ACC112 (cell line): ENCODE data around the gene ATXN1.

ENCODE experiments used
- H2AFZ ChIP-seq: fragments of 200-600 bp; sonication (generic); one replicate; pipeline ENCODE4 v1.6.0; 2017; ENCODE audit warnings: antibody characterized with exemption, low read length; ENCODE audit not compliant: unreplicated experiment
- H3K27ac ChIP-seq: fragments of 200-600 bp; sonication (generic); 2 replicates; pipeline ENCODE4 v1.5.1; 2014; ENCODE audit warnings: low read depth, mild to moderate bottlenecking, antibody characterized with exemption, low read length, moderate library complexity
- H3K27me3 ChIP-seq: fragments of 200-600 bp; sonication (generic); 2 replicates; pipeline ENCODE4 v1.6.1; 2014; ENCODE audit warnings: mild to moderate bottlenecking, antibody characterized with exemption, low read length, moderate library complexity, mixed read lengths; ENCODE audit not compliant: insufficient read depth
- H3K36me3 ChIP-seq: fragments of 200-600 bp; sonication (generic); 2 replicates; pipeline ENCODE4 v1.6.1; 2016; ENCODE audit warnings: mild to moderate bottlenecking, antibody characterized with exemption, low read length, moderate library complexity, mixed read lengths; ENCODE audit not compliant: insufficient read depth
- H3K4me1 ChIP-seq: fragments of 200-600 bp; sonication (generic); one replicate; pipeline ENCODE4 v1.6.1; 2016; ENCODE audit warnings: low read length, mixed read lengths; ENCODE audit not compliant: insufficient read depth, unreplicated experiment, control insufficient read depth
- H3K4me3 ChIP-seq: fragments of 200-600 bp; sonication (generic); 2 replicates; pipeline ENCODE4 v1.5.1; 2014; ENCODE audit warnings: mild to moderate bottlenecking, low read depth, low read length
- H3K79me2 ChIP-seq: fragments of 200-600 bp; sonication (generic); one replicate; pipeline ENCODE4 v1.6.0; 2016; ENCODE audit warnings: low read length; ENCODE audit not compliant: control insufficient read depth, unreplicated experiment, insufficient read depth

ATXN1 gene

DNA sequence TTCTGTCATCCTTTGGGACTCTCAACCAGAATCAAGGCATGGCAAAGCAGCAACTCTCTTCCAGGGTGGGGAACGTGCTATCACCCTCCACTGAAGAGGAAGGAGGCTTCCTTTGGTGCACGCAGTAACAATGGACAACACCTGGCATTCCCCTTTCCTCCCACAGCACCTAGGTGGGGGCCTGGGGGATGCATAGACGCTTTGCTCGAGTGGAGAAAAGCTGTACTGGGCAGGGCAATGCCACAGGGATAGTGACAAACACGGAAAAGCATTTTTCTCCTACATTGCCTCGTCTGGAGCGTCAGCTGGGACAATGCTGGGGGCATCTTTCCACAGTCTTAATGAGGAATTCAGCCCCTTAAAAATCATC, 439.9 kb downstream of the ATXN1 start:
- Histone ChIP-seq H3K27me3 (no peaks in the 10 kb centered on the region), H3K36me3 (peaks cover under 1% of the 10 kb centered on the region; the same call in 1 of the 2 replicates), H3K4me1 (peaks cover 46% of the 10 kb centered on the region), H2AFZ (no peak overlapping the region), H3K79me2 (no peaks in the 10 kb centered on the region), H3K27ac (no peak overlapping the region), H3K4me3 (no peak overlapping the region)

DNA sequence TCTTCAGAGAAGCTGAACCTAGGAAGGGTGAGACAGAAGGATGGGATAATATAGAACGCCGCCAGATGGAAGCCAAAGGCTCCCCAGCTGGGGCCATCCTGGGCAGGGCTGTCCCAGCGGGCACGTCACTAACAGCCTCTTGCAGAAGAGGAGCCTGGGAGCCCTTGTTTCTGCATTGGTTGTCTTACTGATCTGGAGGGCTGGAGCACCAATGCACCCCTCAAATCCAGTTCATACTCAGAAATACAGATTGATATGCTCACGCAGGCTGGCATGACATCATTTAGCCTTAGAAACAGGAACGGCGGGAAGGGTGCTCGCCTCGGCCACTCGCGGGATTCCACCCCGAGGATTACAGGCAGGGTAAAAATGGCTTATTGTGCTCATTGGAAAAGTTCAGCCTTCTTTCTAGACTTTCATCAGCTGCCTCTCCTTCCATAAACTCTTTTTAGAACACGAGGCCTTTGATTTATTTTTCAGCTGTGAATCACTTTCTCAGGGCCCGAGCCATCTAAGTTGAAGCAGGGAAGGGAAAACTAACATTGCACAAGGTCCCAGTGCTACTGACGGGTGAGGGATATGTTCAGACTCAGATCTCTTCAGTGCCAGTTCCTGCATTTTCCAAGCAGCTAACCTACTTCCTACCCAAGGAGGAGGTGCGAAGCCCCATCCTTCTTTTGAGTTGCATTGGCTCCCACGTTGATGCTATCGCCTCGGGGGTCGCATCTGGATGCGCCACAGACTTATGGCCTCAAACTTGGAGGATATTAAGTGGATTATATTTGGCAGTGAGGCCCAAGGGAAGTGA, 440.5 kb downstream of the ATXN1 start:
- Histone ChIP-seq H3K27me3 (no peaks in the 10 kb centered on the region), H3K79me2 (no peaks in the 10 kb centered on the region), H2AFZ (no peak overlapping the region), H3K4me3 (peak overlapping the region; percentile 59), H3K36me3 (no peaks in the 10 kb centered on the region), H3K27ac (peak overlapping the region; percentile 84), H3K4me1 (peaks cover 46% of the 10 kb centered on the region)

DNA sequence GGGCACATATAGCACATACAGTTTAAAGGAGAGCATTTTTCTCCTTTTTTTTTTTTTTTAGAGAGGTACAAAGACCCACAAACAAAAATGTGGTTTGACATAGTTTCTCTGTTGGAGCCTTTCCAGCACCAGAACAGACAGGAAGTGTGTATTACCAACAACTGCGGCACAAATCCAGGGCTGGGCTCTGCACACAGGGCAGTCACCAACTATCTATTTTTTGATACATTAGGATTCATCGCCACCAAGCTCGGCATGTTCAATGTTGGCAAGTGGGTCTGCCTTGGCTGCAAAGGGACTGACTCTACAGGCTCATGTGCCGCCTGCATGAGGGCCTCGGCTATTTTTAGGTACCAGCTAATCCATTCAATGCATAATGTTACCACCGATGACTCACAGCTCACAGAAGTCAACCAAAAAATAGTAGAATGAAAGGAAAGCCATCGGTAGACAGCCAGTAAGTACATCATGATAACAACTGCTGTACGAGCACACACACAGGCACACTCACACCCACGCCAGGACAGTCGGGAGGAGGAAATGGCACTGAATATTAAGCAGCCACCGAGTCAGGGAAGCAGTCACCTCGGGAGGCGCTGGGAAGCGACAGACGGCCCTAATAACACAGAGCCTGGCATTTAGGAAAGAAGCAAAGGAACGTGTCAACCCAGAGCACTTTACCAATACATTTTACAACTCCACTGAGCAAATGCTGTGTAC, 441.3 kb downstream of the ATXN1 start:
- Histone ChIP-seq H3K27ac (peak overlapping the region; percentile 84), H2AFZ (no peak overlapping the region), H3K27me3 (no peaks in the 10 kb centered on the region), H3K4me3 (peak overlapping the region; percentile 59), H3K4me1 (peaks cover 46% of the 10 kb centered on the region), H3K79me2 (no peaks in the 10 kb centered on the region), H3K36me3 (no peaks in the 10 kb centered on the region)

DNA sequence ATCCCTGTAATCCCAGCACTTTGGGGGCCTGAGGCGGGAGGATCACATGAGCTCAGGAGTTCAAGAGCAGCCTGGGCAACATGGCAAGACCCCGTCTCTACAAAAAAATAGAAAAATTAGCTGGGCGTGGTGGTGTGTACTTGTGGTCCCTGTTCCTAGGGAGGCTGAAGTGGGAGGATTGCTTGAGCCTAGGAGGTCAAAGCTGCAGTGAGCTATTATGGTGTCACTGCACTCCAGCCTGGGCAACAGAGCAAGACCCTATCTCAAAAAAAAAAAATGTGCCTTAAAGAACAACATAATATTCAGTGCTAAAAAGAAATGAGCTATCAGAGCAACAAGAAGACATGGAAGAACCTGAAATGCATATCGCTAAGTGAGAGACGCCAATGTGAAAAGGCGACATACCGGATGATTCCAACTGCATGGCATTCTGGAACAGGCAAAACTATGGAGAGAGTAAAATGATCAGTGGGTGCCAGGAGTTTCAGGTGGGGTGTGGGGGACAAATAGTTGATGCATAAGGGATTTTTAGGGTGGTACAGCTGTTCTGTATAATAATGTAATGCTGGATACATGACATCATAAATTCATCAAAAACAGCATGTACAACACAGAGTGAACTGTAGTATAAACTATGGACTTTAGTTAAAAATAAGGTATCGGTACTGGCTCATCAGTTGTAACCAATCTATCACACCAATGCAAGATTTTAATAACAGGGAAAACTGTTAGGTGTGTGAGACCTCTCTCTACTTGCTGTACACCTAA, 442.1 kb downstream of the ATXN1 start:
- no peaks in the 10 kb centered on the region for H3K27me3 ChIP-seq
- H2AFZ ChIP-seq: no peak overlapping the region
- H3K36me3 ChIP-seq: no peaks in the 10 kb centered on the region
- H3K4me3 ChIP-seq: peak overlapping the region; percentile 59; the same call in 1 of the 2 replicates
- peak overlapping the region; percentile 84 for H3K27ac ChIP-seq
- H3K4me1 ChIP-seq: peaks cover 46% of the 10 kb centered on the region
- H3K79me2 ChIP-seq: no peaks in the 10 kb centered on the region

DNA sequence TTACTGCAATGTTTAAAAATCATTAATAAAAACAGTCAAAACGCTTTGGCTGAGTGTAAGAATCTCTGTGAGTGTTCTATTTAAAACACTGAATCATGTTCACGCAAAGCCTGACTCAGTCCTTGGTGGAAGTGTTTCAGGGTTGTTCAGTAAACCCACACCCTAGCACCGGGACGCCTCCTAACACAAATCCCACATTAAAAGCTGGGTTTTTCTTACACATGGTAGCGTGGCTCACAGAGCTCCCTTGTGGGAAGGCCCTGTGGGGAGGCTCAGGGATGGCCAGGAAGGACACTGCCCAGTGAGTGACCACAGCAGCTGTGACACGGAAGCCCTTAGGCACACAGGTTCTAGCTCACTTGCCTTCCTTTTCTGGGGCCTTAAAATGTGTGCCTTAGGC, 442.7 kb downstream of the ATXN1 start:
- Histone ChIP-seq H3K27ac (peak overlapping the region; percentile 84), H3K79me2 (no peaks in the 10 kb centered on the region), H3K36me3 (no peaks in the 10 kb centered on the region), H3K4me1 (peaks cover 46% of the 10 kb centered on the region), H3K4me3 (no peak overlapping the region), H2AFZ (peak overlapping the region; percentile 57), H3K27me3 (no peaks in the 10 kb centered on the region)

DNA sequence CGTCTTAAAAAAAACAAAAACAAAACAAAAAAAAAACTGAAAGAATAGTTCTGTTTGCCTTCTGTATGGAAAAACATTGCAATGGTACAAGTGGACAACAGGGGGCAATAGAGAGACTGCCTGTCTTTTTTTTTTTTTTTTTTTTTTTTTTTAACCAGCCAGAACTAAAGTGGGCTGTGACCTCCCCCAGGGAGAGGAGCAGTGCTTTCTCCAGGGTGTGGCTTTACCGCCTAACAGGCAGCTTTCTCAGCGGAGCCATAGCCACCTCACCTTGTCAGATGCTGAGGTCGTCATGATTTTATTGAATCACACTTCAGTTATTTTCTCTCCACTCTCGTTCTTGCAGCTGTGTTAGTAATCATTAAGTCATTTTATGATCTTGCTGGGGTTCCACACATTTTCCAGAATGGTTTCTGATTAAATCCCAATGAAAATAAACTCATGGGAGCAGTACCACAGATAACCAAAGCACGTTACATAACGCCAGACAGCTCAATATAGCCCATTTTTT, 444.5 kb downstream of the ATXN1 start:
- Histone ChIP-seq H3K27me3 (no peaks in the 10 kb centered on the region), H3K27ac (peak overlapping the region; percentile 61), H3K4me1 (peaks cover 46% of the 10 kb centered on the region), H3K36me3 (no peaks in the 10 kb centered on the region), H2AFZ (peak overlapping the region; percentile 81), H3K79me2 (no peaks in the 10 kb centered on the region), H3K4me3 (no peak overlapping the region)

DNA sequence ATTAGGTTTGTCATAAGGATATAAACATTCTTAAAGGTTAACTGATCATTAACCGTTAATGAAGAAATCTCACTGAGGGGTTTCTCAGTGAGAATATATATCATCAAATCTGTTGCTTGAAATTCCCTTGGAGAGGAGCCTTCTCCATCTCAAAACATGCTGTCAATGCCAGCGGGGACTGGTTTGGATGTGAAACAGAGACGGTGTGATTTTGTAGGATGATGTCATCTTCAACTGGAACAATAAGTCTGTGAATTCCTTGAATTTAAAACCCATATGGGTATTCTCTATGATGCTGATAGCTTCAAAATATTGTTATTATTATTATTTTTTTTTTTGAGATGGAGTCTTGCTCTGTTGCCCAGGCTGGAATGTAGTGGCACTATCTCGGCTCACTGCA, 447.0 kb downstream of the ATXN1 start:
- no peak overlapping the region for H2AFZ ChIP-seq
- no peak overlapping the region for H3K27ac ChIP-seq
- peaks cover 26% of the 10 kb centered on the region for H3K4me1 ChIP-seq
- H3K27me3 ChIP-seq: no peaks in the 10 kb centered on the region
- H3K4me3 ChIP-seq: no peak overlapping the region
- H3K79me2 ChIP-seq: no peaks in the 10 kb centered on the region
- no peaks in the 10 kb centered on the region for H3K36me3 ChIP-seq

DNA sequence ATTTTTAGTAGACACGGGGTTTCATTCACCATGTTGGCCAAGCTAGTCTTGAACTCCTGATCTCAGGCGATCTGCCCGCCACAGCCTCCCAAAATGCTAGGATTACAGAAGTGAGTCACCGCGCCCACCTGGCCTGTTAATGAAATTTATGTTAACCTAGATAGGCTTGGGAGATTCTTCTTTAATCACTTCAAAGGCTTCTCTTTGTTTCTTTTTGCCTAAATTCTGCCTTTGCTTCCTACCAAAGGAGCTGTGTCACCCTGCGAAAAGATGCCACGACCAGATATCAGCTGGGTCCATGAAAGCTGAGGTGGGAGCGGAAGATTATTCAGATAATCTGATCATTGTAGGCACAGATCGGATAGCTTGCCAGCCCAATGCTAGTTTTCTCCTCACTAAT, 447.5 kb downstream of the ATXN1 start:
- Histone ChIP-seq H3K79me2 (no peaks in the 10 kb centered on the region), H3K4me3 (no peak overlapping the region), H2AFZ (no peak overlapping the region), H3K27me3 (no peaks in the 10 kb centered on the region), H3K36me3 (no peaks in the 10 kb centered on the region), H3K4me1 (peaks cover 20% of the 10 kb centered on the region), H3K27ac (no peak overlapping the region)

DNA sequence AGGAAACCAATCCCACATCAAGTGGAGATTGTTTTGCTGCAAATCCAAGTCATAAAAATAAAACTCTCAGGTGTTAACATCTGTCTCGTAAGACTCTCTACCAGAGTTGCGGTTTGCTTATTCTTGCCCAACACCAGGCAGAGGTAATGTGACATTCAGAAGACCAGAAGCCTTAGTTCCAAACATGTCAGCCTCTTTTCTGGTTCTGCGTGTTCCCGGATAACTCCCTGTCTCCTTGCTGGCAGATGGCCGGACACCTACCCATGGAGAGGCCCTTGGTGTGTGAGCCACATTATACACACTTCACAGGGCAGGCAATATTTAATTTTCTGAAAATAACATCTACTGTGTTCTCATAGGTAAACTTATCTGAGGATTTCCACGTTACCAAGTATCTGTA, 449.5 kb downstream of the ATXN1 start:
- Histone ChIP-seq H3K79me2 (no peaks in the 10 kb centered on the region), H3K27me3 (no peaks in the 10 kb centered on the region), H2AFZ (no peak overlapping the region), H3K4me3 (no peak overlapping the region), H3K4me1 (peaks cover under 1% of the 10 kb centered on the region), H3K36me3 (no peaks in the 10 kb centered on the region), H3K27ac (no peak overlapping the region)

DNA sequence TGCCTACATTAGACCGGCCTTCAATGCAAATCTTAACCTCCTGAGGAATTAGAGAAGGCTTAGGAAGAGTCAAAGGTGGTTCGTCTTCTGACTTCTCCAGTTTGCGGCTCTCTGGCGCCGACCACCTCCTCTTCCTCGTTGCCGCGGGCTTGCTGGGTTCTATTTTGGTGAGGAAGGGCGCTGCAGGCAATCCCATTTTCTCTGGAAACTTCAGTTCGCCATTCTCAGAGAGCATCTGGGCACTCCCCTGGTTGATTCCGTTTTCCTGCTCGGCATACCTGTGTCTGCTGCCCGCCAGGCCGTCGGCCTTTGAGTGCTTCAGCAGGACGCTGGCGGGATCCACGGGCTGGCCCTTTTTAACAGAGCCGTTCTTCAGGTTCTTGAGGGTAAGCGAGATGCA, 454.9 kb downstream of the ATXN1 start:
- no peaks in the 10 kb centered on the region for H3K79me2 ChIP-seq
- H3K4me3 ChIP-seq: no peak overlapping the region
- no peaks in the 10 kb centered on the region for H3K36me3 ChIP-seq
- H3K4me1 ChIP-seq: no peaks in the 10 kb centered on the region
- no peaks in the 10 kb centered on the region for H3K27me3 ChIP-seq
- no peak overlapping the region for H3K27ac ChIP-seq
- H2AFZ ChIP-seq: no peak overlapping the region
